Brain microvascular endothelial cell (primary cell): ENCODE results near the gene ABL1.

Source experiments
- DNase-seq: peaks from one replicate; pipeline ENCODE4 v3.0.0-alpha.2; 2020
- H3K27ac ChIP-seq: fragments of 250-450 bp; sonication (Bioruptor Pico); 2 replicates; pipeline ENCODE4 v1.5.1; 2020; ENCODE audit warnings: mild to moderate bottlenecking, moderate library complexity
- H3K27me3 ChIP-seq: fragments of 250-450 bp; sonication (Bioruptor Pico); replicated peaks from 2 replicates; pipeline ENCODE4 v1.5.1; 2020; ENCODE audit warnings: mild to moderate bottlenecking
- H3K36me3 ChIP-seq: fragments of 250-450 bp; sonication (Bioruptor Pico); replicated peaks from 2 replicates; pipeline ENCODE4 v1.5.1; 2020; ENCODE audit warnings: mild to moderate bottlenecking
- H3K4me3 ChIP-seq: 2 replicates; pipeline ENCODE4 v1.5.1; 2011; ENCODE audit warnings: low read depth, mild to moderate bottlenecking, control low read depth, low read length, moderate library complexity
- CTCF ChIP-seq: IDR thresholded peaks from 2 replicates; pipeline ENCODE4 v1.5.1; 2011; ENCODE audit warnings: low read depth, mild to moderate bottlenecking, moderate library complexity, low read length, control low read depth, inconsistent platforms; ENCODE audit errors: missing control alignments
- in situ Hi-C: cut with HindIII; loops from 2 replicates; pipeline ENCODE4 v1.10.0; 2017; ENCODE audit warnings: low sequenced_read_pairs, low pct_ligation_motif_present

The ABL1 gene

DNA sequence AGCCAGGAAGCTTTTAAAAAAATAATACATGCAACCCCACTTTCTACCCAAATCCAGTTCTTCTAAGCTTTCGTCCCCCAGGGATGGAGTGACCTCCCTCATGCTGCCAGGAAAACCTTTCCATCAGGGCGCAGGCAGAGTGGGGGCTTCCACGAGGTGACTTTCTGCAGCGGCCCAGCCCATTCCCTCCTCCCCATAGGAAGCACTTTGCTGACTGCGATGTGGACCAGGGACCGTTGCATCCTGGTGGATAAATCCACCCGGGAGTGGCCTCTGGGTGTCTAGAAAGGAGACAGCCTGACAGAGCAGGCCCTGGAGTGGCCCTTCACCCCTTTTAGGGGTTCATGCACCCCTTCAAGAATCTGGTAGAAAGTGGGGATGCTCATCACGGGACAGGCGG is 60.0 kb downstream of the ABL1 start:
- Histone ChIP-seq H3K27me3 (peaks cover 38% of the 10 kb centered on the region), H3K27ac (peak overlapping the region; percentile 7), H3K4me3 (no peak overlapping the region), H3K36me3 (peaks cover 44% of the 10 kb centered on the region)
- in situ Hi-C loops: no loop called here
- TF ChIP-seq CTCF: no peak
- no peak for DNase-seq

DNA sequence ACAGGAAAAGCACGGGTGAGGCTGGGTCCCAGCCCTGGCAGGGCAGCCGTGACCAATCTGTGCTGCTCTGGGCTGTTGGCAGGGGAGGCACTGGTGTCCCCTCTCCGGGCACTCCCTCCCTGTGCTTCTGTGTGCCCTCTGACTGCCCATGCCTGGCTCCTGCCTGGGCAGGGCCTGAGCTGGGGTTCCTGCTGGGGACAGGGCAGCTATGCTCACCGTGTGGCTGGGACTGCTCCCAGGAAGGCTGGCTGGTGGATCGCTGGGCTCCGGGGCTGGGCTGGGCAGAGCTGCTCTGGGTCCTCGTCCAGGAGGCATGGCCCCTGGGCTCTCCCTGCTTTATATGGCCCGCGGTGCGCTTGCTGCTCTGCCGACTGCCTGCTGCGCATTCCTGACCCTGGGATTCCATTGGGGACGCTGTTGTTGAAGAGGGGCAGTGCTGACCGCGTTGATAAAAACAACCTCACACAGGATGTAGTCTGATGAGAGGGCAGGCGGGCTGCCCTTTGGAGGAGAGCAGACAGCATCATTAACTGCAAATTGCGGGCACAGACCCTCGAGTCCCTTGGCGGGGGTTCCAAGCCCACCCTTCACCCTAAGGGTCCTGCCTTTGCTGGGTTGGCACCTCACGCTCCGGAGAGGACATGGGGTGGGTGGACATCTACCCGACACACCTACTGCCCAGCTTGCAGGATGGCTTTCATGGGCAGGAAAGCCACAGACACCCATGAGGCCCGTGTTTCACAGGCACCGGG is 60.6 kb downstream of the ABL1 start:
- H3K36me3 ChIP-seq: peaks cover 38% of the 10 kb centered on the region
- TF ChIP-seq CTCF: no peak
- peak; percentile 7 for DNase-seq
- H3K27ac ChIP-seq: peak overlapping the region; percentile 7
- peaks cover 44% of the 10 kb centered on the region for H3K27me3 ChIP-seq
- no peak overlapping the region for H3K4me3 ChIP-seq
- in situ Hi-C loops: no loop called here

- in situ Hi-C loops: no loop called here
- no peak for TF ChIP-seq CTCF
- Histone ChIP-seq H3K4me3 (no peak within 1 kb of the TSS), H3K27ac (peak within 1 kb of the TSS; percentile 7), H3K27me3 (peaks cover 52% of the 10 kb centered on the region), H3K36me3 (peaks cover 30% of the 10 kb centered on the region)
- no peak for DNase-seq
Observed at GRCh38 chr9:130896233-130897014, 61.4 kb downstream of the ABL1 start, which contains the start of gene QRFP. QRFP (minus strand) TSS chr9:130896812; CDS start chr9:130893838, 2,974 bp downstream.

DNA sequence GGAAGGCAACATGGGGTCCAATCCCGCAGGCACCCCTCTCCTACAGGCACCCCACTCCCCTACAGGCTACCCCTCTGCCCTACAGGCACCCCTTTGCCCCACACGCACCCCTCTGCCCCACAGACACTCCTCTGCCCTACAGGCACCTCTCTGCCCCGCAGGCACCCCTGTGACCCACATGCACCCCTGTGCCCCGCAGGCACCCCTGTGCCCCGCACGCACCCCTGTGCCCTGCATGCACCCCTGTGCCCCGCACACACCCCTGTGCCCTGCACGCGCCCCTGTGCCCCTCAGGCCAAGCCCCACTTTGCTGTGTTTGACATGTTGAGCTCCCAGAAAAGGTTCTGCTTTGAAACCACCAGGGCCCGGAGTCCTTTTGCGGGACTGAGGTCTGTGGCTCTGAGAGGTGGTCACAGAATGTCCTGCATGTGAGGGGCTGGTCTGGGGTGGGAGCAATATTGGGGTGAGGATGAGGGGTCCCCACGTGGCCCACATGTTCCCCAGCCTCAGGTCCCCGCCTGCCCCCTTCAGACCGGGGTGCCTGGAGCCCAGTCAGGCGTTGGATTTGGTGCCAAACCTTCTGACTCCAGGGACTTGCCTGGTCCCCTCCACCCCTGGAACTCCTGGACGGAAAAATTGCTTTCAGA is 62.2 kb downstream of the ABL1 start:
- TF ChIP-seq CTCF: no peak
- in situ Hi-C loops: no loop called here

GRCh38 chr9:130897848-130898551 is 62.9 kb downstream of the ABL1 start:
- Histone ChIP-seq H3K4me3 (no peak overlapping the region), H3K27me3 (peaks cover 63% of the 10 kb centered on the region), H3K36me3 (peaks cover 15% of the 10 kb centered on the region), H3K27ac (no peak overlapping the region)
- no peak for TF ChIP-seq CTCF
- DNase-seq: no peak
- in situ Hi-C loops: no loop called here

More for the DNA sequence above, 62.2 kb downstream of the ABL1 start:
- DNase-seq: no peak
- Histone ChIP-seq H3K27ac (no peak overlapping the region), H3K4me3 (no peak overlapping the region), H3K27me3 (peaks cover 58% of the 10 kb centered on the region), H3K36me3 (peaks cover 22% of the 10 kb centered on the region)
